A172 (cell line): ENCODE data around the gene ASB3. TPM values are rescaled to one million over a fixed set of nuclear protein-coding genes. Genes with fewer than 3 reads are reported as not detected.
"Not testable (repeated sequence)": the region's sequence is repeated elsewhere in the genome, so short reads cannot be mapped to it uniquely, and the experiment has no call there.

Experiments used
- DNase-seq: peaks from one replicate; pipeline ENCODE4 v3.0.0-alpha.2; 2015; ENCODE audit warnings: low spot score
- total RNA-seq: library from RNA; depleted of rRNA; stranded (reverse); fragments of >200 nt; shearing (Covaris generic); gene quantifications from 2 replicates; pipeline ENCODE4 v1.2.3, GENCODE V29; 2014

ASB3 gene
- total RNA-seq, 1 experiment from 2014 or later: 33.1 TPM

GRCh38 chr2:53737091-53737490, 49.7 kb downstream of the ASB3 start:
- DNase-seq: no peak

- no peak for DNase-seq
Observed at GRCh38 chr2:53729143-53729762, 57.5 kb downstream of the ASB3 start.

GRCh38 chr2:53727921-53728320, 58.8 kb downstream of the ASB3 start:
- no peak for DNase-seq

- DNase-seq: no peak
Observed at GRCh38 chr2:53725662-53726061, 61.1 kb downstream of the ASB3 start.

GRCh38 chr2:53724536-53724935, 62.2 kb downstream of the ASB3 start:
- no peak for DNase-seq

GRCh38 chr2:53720944-53721343, 65.8 kb downstream of the ASB3 start:
- not testable (repeated sequence) for DNase-seq

GRCh38 chr2:53715568-53715967, 71.2 kb downstream of the ASB3 start:
- peak; percentile 10 for DNase-seq

GRCh38 chr2:53711271-53711780, 75.4 kb downstream of the ASB3 start:
- no peak for DNase-seq

- no peak for DNase-seq
Observed at GRCh38 chr2:53708988-53709387, 77.8 kb downstream of the ASB3 start.

GRCh38 chr2:53701221-53701620, 85.5 kb downstream of the ASB3 start:
- DNase-seq: no peak

- DNase-seq: no peak
Observed at GRCh38 chr2:53697686-53698085, 89.1 kb downstream of the ASB3 start.

GRCh38 chr2:53697092-53697491, 89.7 kb downstream of the ASB3 start:
- DNase-seq: no peak

- DNase-seq: no peak
Observed at GRCh38 chr2:53695575-53695974, 91.2 kb downstream of the ASB3 start.

GRCh38 chr2:53694096-53694771, 92.5 kb downstream of the ASB3 start:
- DNase-seq: no peak

- no peak for DNase-seq
Observed at GRCh38 chr2:53690876-53691275, 95.9 kb downstream of the ASB3 start.

GRCh38 chr2:53672881-53673522, 113.8 kb downstream of the ASB3 start:
- DNase-seq: no peak

- DNase-seq: no peak
Observed at GRCh38 chr2:53670331-53670730, 116.4 kb downstream of the ASB3 start.

GRCh38 chr2:53668624-53669026, 118.1 kb downstream of the ASB3 start:
- no peak for DNase-seq

GRCh38 chr2:53667130-53667529, 119.6 kb downstream of the ASB3 start:
- not testable (repeated sequence) for DNase-seq

- no peak for DNase-seq
Observed at GRCh38 chr2:53660886-53661285, 125.9 kb downstream of the ASB3 start.

- DNase-seq: not testable (repeated sequence)
Observed at GRCh38 chr2:53658474-53658873, 128.3 kb downstream of the ASB3 start.

GRCh38 chr2:53655256-53655655, 131.5 kb downstream of the ASB3 start:
- DNase-seq: no peak

- DNase-seq: no peak
Observed at GRCh38 chr2:53654396-53654795, 132.4 kb downstream of the ASB3 start.
